VCaP (cell line): ENCODE data around the gene CAMTA1.
A peak's percentile ranks its signal among the peaks of the same experiment; 100 is the strongest.

Source experiments
- H3K27ac ChIP-seq: fragments of 450-650 bp; 2 replicates; pipeline ENCODE4 v1.5.1; 2017
- TF ChIP-seq, protein P1 (sequence below): fragments of 450-650 bp; conservative IDR thresholded peaks from 2 replicates; pipeline ENCODE4 v1.5.1; 2017; ENCODE audit warnings: mild to moderate bottlenecking, moderate library complexity

The CAMTA1 gene

GRCh38 chr1:7470904-7471638 lies 685.8 kb downstream of the CAMTA1 start:
- no peak overlapping the region for H3K27ac ChIP-seq

DNA sequence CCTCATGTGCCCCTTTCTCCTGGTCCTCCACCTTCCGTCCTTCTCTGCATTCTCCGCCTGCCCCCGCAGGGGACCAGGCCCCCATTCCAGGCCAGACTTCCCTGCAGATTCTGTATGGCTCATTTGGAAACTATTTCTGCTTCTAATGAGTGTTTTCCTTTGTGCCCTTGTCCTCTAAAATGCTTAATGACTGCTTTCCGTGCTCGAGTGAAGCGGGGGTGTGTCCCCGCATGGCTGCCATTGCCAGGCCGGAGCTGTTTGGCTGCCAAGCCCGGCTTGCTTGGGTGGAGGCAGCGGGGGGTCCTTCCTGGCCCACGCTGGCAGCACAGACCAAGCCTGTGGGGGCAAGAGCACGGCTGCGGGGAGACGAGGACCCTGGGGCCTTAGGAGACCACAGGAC lies 686.6 kb downstream of the CAMTA1 start:
- TF ChIP-seq, protein P1, sequence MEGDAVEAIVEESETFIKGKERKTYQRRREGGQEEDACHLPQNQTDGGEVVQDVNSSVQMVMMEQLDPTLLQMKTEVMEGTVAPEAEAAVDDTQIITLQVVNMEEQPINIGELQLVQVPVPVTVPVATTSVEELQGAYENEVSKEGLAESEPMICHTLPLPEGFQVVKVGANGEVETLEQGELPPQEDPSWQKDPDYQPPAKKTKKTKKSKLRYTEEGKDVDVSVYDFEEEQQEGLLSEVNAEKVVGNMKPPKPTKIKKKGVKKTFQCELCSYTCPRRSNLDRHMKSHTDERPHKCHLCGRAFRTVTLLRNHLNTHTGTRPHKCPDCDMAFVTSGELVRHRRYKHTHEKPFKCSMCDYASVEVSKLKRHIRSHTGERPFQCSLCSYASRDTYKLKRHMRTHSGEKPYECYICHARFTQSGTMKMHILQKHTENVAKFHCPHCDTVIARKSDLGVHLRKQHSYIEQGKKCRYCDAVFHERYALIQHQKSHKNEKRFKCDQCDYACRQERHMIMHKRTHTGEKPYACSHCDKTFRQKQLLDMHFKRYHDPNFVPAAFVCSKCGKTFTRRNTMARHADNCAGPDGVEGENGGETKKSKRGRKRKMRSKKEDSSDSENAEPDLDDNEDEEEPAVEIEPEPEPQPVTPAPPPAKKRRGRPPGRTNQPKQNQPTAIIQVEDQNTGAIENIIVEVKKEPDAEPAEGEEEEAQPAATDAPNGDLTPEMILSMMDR: no peak

More at GRCh38 chr1:7470904-7471638, 685.8 kb downstream of the CAMTA1 start:
- TF ChIP-seq, protein P1: no peak

GRCh38 chr1:7473223-7474142 lies 688.2 kb downstream of the CAMTA1 start:
- TF ChIP-seq, protein P1: no peak
- H3K27ac ChIP-seq: no peak overlapping the region

More for the DNA sequence above, 686.6 kb downstream of the CAMTA1 start:
- no peak overlapping the region for H3K27ac ChIP-seq

GRCh38 chr1:7474143-7474490 lies 688.9 kb downstream of the CAMTA1 start:
- TF ChIP-seq, protein P1: no peak
- H3K27ac ChIP-seq: no peak overlapping the region

DNA sequence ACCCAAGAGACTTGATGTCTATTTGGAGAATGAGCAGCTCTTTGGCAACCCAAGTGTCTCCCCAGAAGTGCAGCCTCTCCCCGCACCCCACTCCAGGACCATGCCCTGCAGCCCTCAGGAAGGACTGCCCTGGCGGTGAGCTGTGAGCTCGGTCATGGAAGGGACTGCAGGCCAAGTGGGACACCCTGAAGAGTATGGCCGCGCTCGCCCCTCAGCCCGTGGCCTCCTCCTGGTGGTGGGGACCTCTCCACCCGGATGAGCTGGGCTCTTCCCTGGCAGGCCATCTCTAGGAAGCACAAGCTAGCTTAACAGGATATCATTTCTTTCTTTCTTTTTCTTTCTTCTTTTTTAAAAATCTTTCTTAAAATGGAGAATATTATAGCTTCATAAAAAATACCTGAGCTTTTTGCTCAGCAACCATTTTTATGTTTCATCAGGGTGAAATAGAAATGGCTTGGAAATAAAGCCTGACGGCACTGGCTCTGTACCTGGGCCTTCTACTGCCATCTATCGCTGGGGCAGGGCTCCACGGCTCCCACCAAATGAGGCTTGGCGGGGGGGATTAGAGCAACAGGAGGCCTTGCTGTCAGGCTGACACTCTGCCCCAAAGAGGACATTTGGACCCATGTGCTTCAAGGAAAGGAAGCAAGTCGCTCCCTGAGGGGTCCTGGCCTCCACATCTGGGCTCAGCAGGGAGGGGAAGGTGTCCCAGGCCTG lies 689.7 kb downstream of the CAMTA1 start:
- H3K27ac ChIP-seq: no peak overlapping the region
- TF ChIP-seq, protein P1: peak; percentile 59

- TF ChIP-seq, protein P1: no peak
- H3K27ac ChIP-seq: no peak overlapping the region
Observed at GRCh38 chr1:7475691-7476090, 690.4 kb downstream of the CAMTA1 start.

- TF ChIP-seq, protein P1: no peak
- H3K27ac ChIP-seq: no peak overlapping the region
Observed at GRCh38 chr1:7476402-7476801, 691.1 kb downstream of the CAMTA1 start.
